T1000 (cell line): ENCODE measurements around the gene PLAA.
A peak's percentile ranks its signal among the peaks of the same experiment; 100 is the strongest.
"Not testable (repeated sequence)": the region's sequence is repeated elsewhere in the genome, so short reads cannot be mapped to it uniquely, and the experiment has no call there.

Experiments used
- DNase-seq: peaks from one replicate; lab custom pipeline; 2025; ENCODE audit warnings: mixed read lengths; lab: John Stamatoyannopoulos, UW

Gene PLAA

GRCh38 chr9:26928902-26929495 lies 18.0 kb downstream of the PLAA start:
- DNase-seq: no peak

- no peak for DNase-seq
Observed at GRCh38 chr9:26925609-26926008, 21.4 kb downstream of the PLAA start.

GRCh38 chr9:26919698-26920097 lies 27.3 kb downstream of the PLAA start:
- no peak for DNase-seq

GRCh38 chr9:26913138-26913668 lies 33.8 kb downstream of the PLAA start:
- DNase-seq: no peak

- no peak for DNase-seq
Observed at GRCh38 chr9:26904671-26905070, 42.4 kb downstream of the PLAA start.

- DNase-seq: no peak
Observed at GRCh38 chr9:26904070-26904469, 43.0 kb downstream of the PLAA start.

GRCh38 chr9:26893030-26893676 lies 53.9 kb downstream of the PLAA start:
- DNase-seq: no peak

GRCh38 chr9:26892251-26893029 lies 54.6 kb downstream of the PLAA start, which contains the start of gene CAAP1:
Gene CAAP1 (minus strand): TSS chr9:26892802. CDS start chr9:26892715, 87 bp downstream.
- peak; percentile 63 for DNase-seq

GRCh38 chr9:26891726-26892125 lies 55.3 kb downstream of the PLAA start:
- DNase-seq: no peak

- DNase-seq: no peak
Observed at GRCh38 chr9:26888271-26888670, 58.8 kb downstream of the PLAA start.

- DNase-seq: no peak
Observed at GRCh38 chr9:26882154-26882553, 64.9 kb downstream of the PLAA start.

- no peak for DNase-seq
Observed at GRCh38 chr9:26880262-26880661, 66.8 kb downstream of the PLAA start.

- DNase-seq: not testable (repeated sequence)
Observed at GRCh38 chr9:26875155-26875554, 71.9 kb downstream of the PLAA start.

- DNase-seq: no peak
Observed at GRCh38 chr9:26870292-26870691, 76.8 kb downstream of the PLAA start.

- DNase-seq: no peak
Observed at GRCh38 chr9:26863074-26863473, 84.0 kb downstream of the PLAA start.

- DNase-seq: no peak
Observed at GRCh38 chr9:26856413-26857032, 90.5 kb downstream of the PLAA start.
